ENCODE results near the gene LCT. TPM values are rescaled to one million over a fixed set of nuclear protein-coding genes. Genes with fewer than 3 reads are reported as not detected.

LCT gene
- total RNA-seq, 2 experiments from 2014 or later, result 0.02 to 0.05 TPM

GRCh38 chr2:135762530-135762929 lies 74.5 kb downstream of the LCT start:
- no peak overlapping the region for H3K27ac Mint-ChIP-seq
- ChIA-PET CTCF (interaction anchor here (0.6 to 1.1 kb wide), 2 partner anchors 35 to 756 kb away, joined by 3 read pairs; no protein-coding TSS in a partner anchor), POLR2A (no interaction called here)
- no peak overlapping the region for H3K4me3 Mint-ChIP-seq
- H3K4me1 Mint-ChIP-seq (ENCODE audit: low read depth), result peaks cover 16% of the 10 kb centered on the region
- H3K36me3 Mint-ChIP-seq, result peaks cover 31% of the 10 kb centered on the region
- intact Hi-C loops (cut with micrococcal nuclease), result no loop called here
- no peaks in the 10 kb centered on the region for H3K9me3 Mint-ChIP-seq
- DNase-seq, result no peak
- no peaks in the 10 kb centered on the region for H3K27me3 Mint-ChIP-seq

GRCh38 chr2:135762022-135762421 lies 75.0 kb downstream of the LCT start:
- intact Hi-C loops (cut with micrococcal nuclease), result no loop called here
- POLR2A ChIA-PET, result no interaction called here
- DNase-seq, result no peak
- H3K27me3 Mint-ChIP-seq, result no peaks in the 10 kb centered on the region
- H3K36me3 Mint-ChIP-seq, result peaks cover 32% of the 10 kb centered on the region
- no peak overlapping the region for H3K27ac Mint-ChIP-seq
- no peak overlapping the region for H3K4me3 Mint-ChIP-seq
- H3K9me3 Mint-ChIP-seq, result peaks cover under 1% of the 10 kb centered on the region
- H3K4me1 Mint-ChIP-seq (ENCODE audit: low read depth), result peaks cover 16% of the 10 kb centered on the region
- CTCF ChIA-PET, result no interaction called here

GRCh38 chr2:135756692-135757091 lies 80.3 kb downstream of the LCT start:
- intact Hi-C loops (cut with micrococcal nuclease), result no loop called here
- no peak for DNase-seq
- Mint-ChIP-seq H3K36me3 (peaks cover 47% of the 10 kb centered on the region), H3K9me3 (peaks cover 12% of the 10 kb centered on the region), H3K4me1 (ENCODE audit: low read depth) (peaks cover 10% of the 10 kb centered on the region), H3K27ac (no peak overlapping the region), H3K4me3 (no peak overlapping the region), H3K27me3 (no peaks in the 10 kb centered on the region)
- CTCF ChIA-PET, result interaction anchor here (0.6 kb wide), 1 partner anchor 13 kb away, joined by 4 read pairs; no protein-coding TSS in a partner anchor
- POLR2A ChIA-PET, result no interaction called here

- intact Hi-C loops (cut with micrococcal nuclease), result no loop called here
- H3K4me1 Mint-ChIP-seq (ENCODE audit: low read depth), result peaks cover 8% of the 10 kb centered on the region
- no peak overlapping the region for H3K27ac Mint-ChIP-seq
Measured at GRCh38 chr2:135755573-135755972, 81.4 kb downstream of the LCT start.

GRCh38 chr2:135745545-135745944 lies 91.4 kb downstream of the LCT start:
- Mint-ChIP-seq H3K9me3 (no peaks in the 10 kb centered on the region), H3K4me1 (ENCODE audit: low read depth) (peaks cover 28% of the 10 kb centered on the region), H3K36me3 (peaks cover 22% of the 10 kb centered on the region), H3K27me3 (no peaks in the 10 kb centered on the region), H3K4me3 (no peak overlapping the region), H3K27ac (no peak overlapping the region)
- intact Hi-C loops (cut with micrococcal nuclease), result loop anchor here (2.0 to 10.0 kb wide), 2 partner anchors 47 to 239 kb away; partner anchors contain the start of gene DARS1
- ChIA-PET POLR2A (interaction anchor here (1.2 kb wide), 1 partner anchor 10 kb away, joined by 3 read pairs; no protein-coding TSS in a partner anchor), CTCF (interaction anchor here (1.0 to 4.0 kb wide), 3 partner anchors 36 to 87 kb away, joined by 3 to 30 read pairs (median 4); no protein-coding TSS in a partner anchor)
- no peak for DNase-seq

More at GRCh38 chr2:135755573-135755972, 81.4 kb downstream of the LCT start:
- DNase-seq, result no peak
- POLR2A ChIA-PET, result interaction anchor here (1.2 kb wide), 1 partner anchor 11 kb away, joined by 3 read pairs; no protein-coding TSS in a partner anchor
- Mint-ChIP-seq H3K27me3 (no peaks in the 10 kb centered on the region), H3K9me3 (peaks cover 12% of the 10 kb centered on the region), H3K4me3 (no peak overlapping the region), H3K36me3 (peaks cover 46% of the 10 kb centered on the region)
- CTCF ChIA-PET, result interaction anchor here (0.7 to 1.5 kb wide), 3 partner anchors 42 to 165 kb away, joined by 3 to 8 read pairs (median 3); no protein-coding TSS in a partner anchor

- Mint-ChIP-seq H3K27ac (peak overlapping the region; percentile 35), H3K9me3 (no peaks in the 10 kb centered on the region), H3K36me3 (peaks cover 22% of the 10 kb centered on the region), H3K4me3 (peak overlapping the region; percentile 48), H3K27me3 (no peaks in the 10 kb centered on the region), H3K4me1 (ENCODE audit: low read depth) (peaks cover 28% of the 10 kb centered on the region)
- ChIA-PET POLR2A (interaction anchor here (1.2 kb wide), 1 partner anchor 11 kb away, joined by 3 read pairs; no protein-coding TSS in a partner anchor), CTCF (interaction anchor here (0.6 to 4.0 kb wide), 4 partner anchors 14 to 86 kb away, joined by 3 to 30 read pairs (median 4); no protein-coding TSS in a partner anchor)
- DNase-seq, result peak; percentile 55
- intact Hi-C loops (cut with micrococcal nuclease), result loop anchor here (2.0 to 10.0 kb wide), 5 partner anchors 48 to 1073 kb away; partner anchors contain the start of genes CXCR4 and DARS1
Measured at GRCh38 chr2:135744760-135745314, 92.1 kb downstream of the LCT start.

- DNase-seq, result no peak
- ChIA-PET POLR2A (no interaction called here), CTCF (interaction anchor here (1.1 to 4.0 kb wide), 3 partner anchors 53 to 740 kb away, joined by 3 to 30 read pairs (median 4); no protein-coding TSS in a partner anchor)
- Mint-ChIP-seq H3K9me3 (no peaks in the 10 kb centered on the region), H3K27ac (peak overlapping the region; percentile 35), H3K36me3 (peaks cover 16% of the 10 kb centered on the region), H3K4me3 (peak overlapping the region; percentile 48), H3K27me3 (no peaks in the 10 kb centered on the region), H3K4me1 (ENCODE audit: low read depth) (peaks cover 26% of the 10 kb centered on the region)
- intact Hi-C loops (cut with micrococcal nuclease), result loop anchor here (2.0 to 10.0 kb wide), 5 partner anchors 49 to 1072 kb away; partner anchors contain the start of genes CXCR4 and DARS1
Measured at GRCh38 chr2:135743860-135744259, 93.1 kb downstream of the LCT start.

GRCh38 chr2:135742325-135742757 lies 94.6 kb downstream of the LCT start:
- Mint-ChIP-seq H3K27me3 (no peaks in the 10 kb centered on the region), H3K36me3 (peaks cover 12% of the 10 kb centered on the region), H3K4me3 (peak overlapping the region; percentile 96), H3K9me3 (no peaks in the 10 kb centered on the region), H3K4me1 (ENCODE audit: low read depth) (peaks cover 26% of the 10 kb centered on the region), H3K27ac (peak overlapping the region; percentile 99)
- ChIA-PET POLR2A (interaction anchor here (1.1 kb wide), 1 partner anchor 133 kb away, joined by 5 read pairs; no protein-coding TSS in a partner anchor), CTCF (interaction anchor here (1.2 to 4.0 kb wide), 2 partner anchors 29 to 55 kb away, joined by 3 to 30 read pairs; no protein-coding TSS in a partner anchor)
- intact Hi-C loops (cut with micrococcal nuclease), result loop anchor here (5.0 to 10.0 kb wide), 4 partner anchors 80 to 1070 kb away; partner anchors contain the start of genes CXCR4 and DARS1
- peak; percentile 45 for DNase-seq

GRCh38 chr2:135741395-135742324 lies 95.3 kb downstream of the LCT start, which contains the start of gene UBXN4:
TSS of gene UBXN4 (plus strand) at chr2:135741855. CDS start at chr2:135741930, 75 bp downstream.
- peak within 1 kb of the TSS; percentile 96 for H3K4me3 Mint-ChIP-seq
- peaks cover 24% of the 10 kb centered on the region for H3K4me1 Mint-ChIP-seq (ENCODE audit: low read depth)
- no peaks in the 10 kb centered on the region for H3K27me3 Mint-ChIP-seq
- ChIA-PET CTCF (interaction anchor here (1.9 kb wide), 1 partner anchor 33 kb away, joined by 9 read pairs; no protein-coding TSS in a partner anchor), POLR2A (interaction anchor here (1.1 kb wide), 1 partner anchor 134 kb away, joined by 5 read pairs; no protein-coding TSS in a partner anchor)
- peaks cover 9% of the 10 kb centered on the region for H3K36me3 Mint-ChIP-seq
- H3K27ac Mint-ChIP-seq, result peak within 1 kb of the TSS; percentile 99
- H3K9me3 Mint-ChIP-seq, result no peaks in the 10 kb centered on the region
- intact Hi-C loops (cut with micrococcal nuclease), result loop anchor here (1.0 to 10.0 kb wide), 9 partner anchors 79 to 1069 kb away; partner anchors contain the start of genes CCNT2, CXCR4, DARS1 and MCM6
- DNase-seq, result peak; percentile 98

- no peak overlapping the region for H3K27ac Mint-ChIP-seq
- POLR2A ChIA-PET, result no interaction called here
- CTCF ChIA-PET, result interaction anchor here (1.9 kb wide), 1 partner anchor 32 kb away, joined by 9 read pairs; no protein-coding TSS in a partner anchor
- peak overlapping the region; percentile 96 for H3K4me3 Mint-ChIP-seq
- intact Hi-C loops (cut with micrococcal nuclease), result loop anchor here (1.0 to 10.0 kb wide), 9 partner anchors 79 to 1069 kb away; partner anchors contain the start of genes CCNT2, CXCR4, DARS1 and MCM6
- DNase-seq, result no peak
- no peaks in the 10 kb centered on the region for H3K27me3 Mint-ChIP-seq
- peaks cover 6% of the 10 kb centered on the region for H3K36me3 Mint-ChIP-seq
- no peaks in the 10 kb centered on the region for H3K9me3 Mint-ChIP-seq
- peaks cover 17% of the 10 kb centered on the region for H3K4me1 Mint-ChIP-seq (ENCODE audit: low read depth)
Measured at GRCh38 chr2:135741043-135741394, 96.0 kb downstream of the LCT start.

GRCh38 chr2:135740206-135740605 lies 96.8 kb downstream of the LCT start:
- POLR2A ChIA-PET, result no interaction called here
- CTCF ChIA-PET, result interaction anchor here (1.9 kb wide), 1 partner anchor 31 kb away, joined by 9 read pairs; no protein-coding TSS in a partner anchor
- H3K36me3 Mint-ChIP-seq, result peaks cover 6% of the 10 kb centered on the region
- H3K4me3 Mint-ChIP-seq, result no peak overlapping the region
- DNase-seq, result no peak
- H3K27ac Mint-ChIP-seq, result no peak overlapping the region
- intact Hi-C loops (cut with micrococcal nuclease), result loop anchor here (2.0 to 10.0 kb wide), 5 partner anchors 78 to 1068 kb away; partner anchors contain the start of genes CXCR4, DARS1 and MCM6
- no peaks in the 10 kb centered on the region for H3K9me3 Mint-ChIP-seq
- no peaks in the 10 kb centered on the region for H3K27me3 Mint-ChIP-seq
- H3K4me1 Mint-ChIP-seq (ENCODE audit: low read depth), result peaks cover 15% of the 10 kb centered on the region

Measured in activated CD4-positive, alpha-beta memory T cell treated with anti-CD3 and anti-CD28 coated beads for 36 hours (primary cell).